SK-N-DZ (cell line): ENCODE data around the gene PPP2R3A.

ENCODE experiments used
- DNase-seq: peaks from one replicate; pipeline ENCODE4 v3.0.0-alpha.2; 2015; ENCODE audit warnings: low spot score
- small RNA-seq, 2 experiments: library from RNA; depleted of rRNA; stranded (forward); fragments of <200 nt; gene quantifications; one replicate each; pipeline ENCODE3, GENCODE V24; 2014

Gene PPP2R3A

DNA sequence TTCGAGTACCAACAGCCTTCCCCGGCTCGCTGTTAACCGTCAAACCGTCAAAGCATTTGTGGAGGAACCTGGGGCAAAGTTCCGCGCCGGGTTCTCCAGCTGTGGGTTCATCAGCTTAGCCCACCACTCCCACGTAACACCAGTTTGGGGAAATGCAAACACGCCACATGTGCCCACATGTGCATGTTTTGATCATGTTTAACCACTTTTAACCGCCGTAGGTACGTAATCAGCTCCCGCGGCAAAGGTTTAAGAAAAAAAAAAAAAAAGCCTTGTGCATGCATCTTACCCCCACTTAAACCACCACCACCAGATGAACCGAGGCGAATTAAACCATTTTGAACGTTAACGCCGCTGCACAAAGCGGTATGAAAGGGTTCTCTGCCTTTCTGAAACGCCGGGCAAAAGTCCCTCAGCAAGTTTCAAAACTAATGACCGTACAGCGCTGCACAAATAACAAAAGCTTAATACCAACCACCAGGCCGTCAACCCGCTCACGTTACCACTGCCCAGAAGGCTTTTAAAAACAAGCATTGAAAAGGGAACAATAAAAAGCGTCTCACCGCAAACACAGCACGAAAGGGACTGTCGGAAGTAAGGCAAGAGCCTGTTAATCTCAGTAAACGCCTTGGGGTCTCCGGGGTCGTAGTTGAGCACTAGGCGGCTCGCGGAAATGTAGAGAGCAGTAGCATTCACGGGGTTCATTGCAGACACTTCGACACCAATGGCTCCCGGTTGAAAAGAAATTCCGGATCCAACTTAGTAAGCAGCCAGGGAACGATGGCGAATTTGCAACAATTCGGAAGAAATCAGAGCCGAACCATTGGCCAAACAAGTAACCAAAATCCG is 229.1 kb downstream of the PPP2R3A start:
- DNase-seq = peak; percentile 33

DNA sequence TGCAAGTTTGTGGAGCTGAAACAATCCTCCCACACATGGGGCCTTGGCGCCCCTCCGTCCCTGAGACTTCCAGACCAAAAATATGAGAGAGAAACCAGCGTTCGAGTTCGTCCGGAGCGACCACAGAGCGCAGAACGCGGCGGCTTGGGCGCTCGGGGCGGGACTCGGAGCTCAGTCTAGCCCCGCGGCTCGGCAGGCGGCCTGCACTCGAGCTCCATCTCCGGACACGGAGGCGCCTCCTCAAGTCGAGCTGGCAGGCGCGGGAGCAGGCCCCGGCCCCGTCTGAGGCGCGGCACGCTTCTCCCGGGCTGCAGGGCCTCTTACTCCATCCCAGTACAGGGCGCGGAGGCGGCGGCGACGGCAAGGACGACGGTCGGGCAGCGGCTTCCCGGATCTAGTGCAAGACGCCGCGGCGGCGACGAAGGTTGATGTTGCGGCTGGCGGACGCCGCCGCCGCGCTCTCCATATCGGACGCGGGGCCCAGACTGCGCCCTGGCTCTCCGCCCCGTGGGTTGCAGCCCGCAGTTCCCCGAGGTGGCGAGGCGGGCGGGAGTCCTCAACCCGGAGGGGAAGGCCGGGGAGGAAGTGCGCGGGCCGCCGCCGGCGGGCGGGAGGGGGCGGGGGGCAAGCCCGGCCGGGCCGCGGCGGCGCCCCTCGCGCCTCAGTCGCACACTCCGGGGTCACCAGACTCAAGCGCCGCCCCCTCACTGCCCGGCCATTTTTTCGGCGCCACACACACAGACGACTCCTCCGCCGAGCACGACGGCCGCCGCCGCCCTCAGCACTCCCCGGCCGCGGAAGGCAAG is 229.9 kb downstream of the PPP2R3A start:
- DNase-seq = peak; percentile 72

DNA sequence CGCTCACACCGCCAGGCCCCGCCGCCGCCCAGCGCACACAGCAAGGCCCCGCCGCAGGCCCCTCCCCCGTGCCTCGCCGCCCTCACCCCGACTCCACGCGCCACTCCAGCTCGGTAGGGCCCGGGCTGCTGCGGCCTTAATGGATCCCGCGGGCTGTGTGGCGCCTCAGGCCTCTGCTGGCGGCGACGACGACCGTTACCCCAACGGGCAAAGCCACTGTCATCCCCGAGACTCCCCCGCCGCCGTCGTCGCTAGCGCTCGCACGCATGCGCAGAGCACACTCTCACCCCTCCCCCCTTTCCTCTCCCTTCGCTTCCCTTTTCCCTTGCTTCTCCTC is 230.5 kb downstream of the PPP2R3A start, which contains the start of gene MSL2:
Gene MSL2, minus strand, starts transcription at position 272 of the 337 bp plus-strand sequence. CDS start 1,222 bp downstream, outside the sequence.
- no peak for DNase-seq

DNA sequence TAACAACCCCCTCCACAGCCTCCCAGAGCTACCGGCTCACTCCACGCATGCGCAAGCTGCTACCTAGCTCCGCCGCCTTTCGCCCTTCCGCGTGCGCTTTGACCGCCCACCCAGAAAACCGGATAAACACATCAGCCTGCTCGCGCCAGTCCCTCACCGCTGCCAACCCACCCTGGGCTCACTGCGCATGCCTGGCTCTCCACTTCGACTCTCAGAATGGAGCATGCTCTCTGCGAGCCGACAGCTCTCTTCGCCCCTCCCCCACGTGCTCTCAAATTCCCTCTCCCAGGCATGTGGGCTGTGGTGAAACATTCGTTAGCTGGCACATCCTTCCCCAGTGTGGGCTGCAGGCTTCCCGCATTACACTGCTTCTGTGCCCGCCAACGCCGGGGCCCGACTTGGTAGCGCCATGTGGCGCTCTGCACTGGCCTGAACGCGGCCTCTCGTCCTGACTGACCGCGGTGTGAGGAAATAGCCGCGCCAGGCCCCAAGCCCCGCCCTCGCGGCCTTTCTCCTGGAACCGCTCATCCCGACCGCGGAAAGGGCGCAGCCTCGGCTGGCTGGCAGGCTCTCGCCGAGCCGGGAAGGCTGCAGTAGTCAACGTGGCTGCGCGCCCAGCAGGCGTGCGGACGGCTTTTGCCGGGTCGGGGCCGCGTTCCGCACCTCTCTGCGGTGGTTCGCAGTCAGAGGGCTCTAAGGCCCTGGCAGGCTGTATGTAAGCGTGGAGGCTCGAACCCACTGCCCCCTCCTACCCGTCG is 231.1 kb downstream of the PPP2R3A start:
- DNase-seq = peak; percentile 100

DNA sequence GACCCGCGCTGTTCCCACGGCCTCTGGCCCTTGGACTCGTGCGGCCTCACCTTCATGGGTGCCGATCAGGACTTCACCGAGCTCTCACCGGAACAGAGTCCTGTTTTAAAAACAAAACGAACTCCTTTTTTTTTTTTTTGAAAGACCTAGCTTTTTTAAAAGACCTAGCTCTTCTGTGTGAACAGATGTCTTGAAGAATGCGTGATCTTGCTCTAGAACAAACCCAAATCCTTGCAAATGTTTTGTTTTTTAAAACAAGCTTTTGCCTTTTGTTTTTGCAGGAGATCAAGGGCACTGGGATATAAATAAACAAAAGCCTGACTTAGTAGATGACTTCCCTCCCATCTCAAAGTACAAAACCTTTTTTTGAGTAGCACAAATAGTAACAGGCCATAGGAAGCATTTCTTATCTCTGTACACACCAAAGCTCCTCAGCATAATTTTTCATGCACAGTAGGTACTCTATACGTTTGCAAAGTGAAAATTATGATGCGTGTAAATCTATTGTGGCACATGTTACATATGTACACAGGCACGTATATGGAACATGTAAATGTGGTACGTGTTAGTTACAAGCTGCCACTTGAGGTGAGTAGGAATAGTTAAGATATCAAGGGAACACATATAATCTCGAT is 231.7 kb downstream of the PPP2R3A start:
- peak; percentile 26 for DNase-seq

Small RNAs within 50 kb of the gene (small RNA-seq; reads per million reads assigned to genes)
- 0 reads per million in 2 experiments for gene AC092989.1
